HepG2 (cell line): ENCODE results near the gene MYH9. TPM values are rescaled to one million over a fixed set of nuclear protein-coding genes. Genes with fewer than 3 reads are reported as not detected.

Source experiments
- ARID4A ChIP-seq: sonication (generic); formaldehyde crosslinking; IDR thresholded peaks from 2 replicates; pipeline ENCODE4 v1.5.0; 2020; ENCODE audit warnings: mild to moderate bottlenecking, missing genetic modification reagents, borderline replicate concordance
- CSRNP1 ChIP-seq: sonication (generic); formaldehyde crosslinking; IDR thresholded peaks from 2 replicates; pipeline ENCODE4 v1.8.1; 2023; ENCODE audit warnings: mild to moderate bottlenecking, missing genetic modification reagents
- DRAP1 ChIP-seq: IDR thresholded peaks from 2 replicates; pipeline ENCODE4 v1.6.1; 2016; ENCODE audit warnings: missing genetic modification reagents, missing compliant biosample characterization
- FOSL2 ChIP-seq: sonication (generic); formaldehyde crosslinking; IDR thresholded peaks from 2 replicates; pipeline ENCODE4 v1.4.0; 2020; ENCODE audit warnings: missing genetic modification reagents
- FOXM1 ChIP-seq: sonication (generic); formaldehyde crosslinking; IDR thresholded peaks from 2 replicates; pipeline ENCODE4 v1.5.0; 2020; ENCODE audit warnings: missing genetic modification reagents
- GATAD2A ChIP-seq: IDR thresholded peaks from 2 replicates; pipeline ENCODE4 v1.6.1; 2016
- IKZF5 ChIP-seq: IDR thresholded peaks from 2 replicates; pipeline ENCODE4 v1.6.1; 2018; ENCODE audit warnings: missing genetic modification reagents, mild to moderate bottlenecking, missing compliant biosample characterization
- MED8 ChIP-seq: sonication (generic); formaldehyde crosslinking; IDR thresholded peaks from 2 replicates; pipeline ENCODE4 v1.8.1; 2023; ENCODE audit warnings: mild to moderate bottlenecking, missing genetic modification reagents; ENCODE audit not compliant: insufficient replicate concordance
- MXD1 ChIP-seq: sonication (generic); formaldehyde crosslinking; IDR thresholded peaks from 2 replicates; pipeline ENCODE4 v1.4.0; 2020; ENCODE audit warnings: mild to moderate bottlenecking, missing genetic modification reagents
- POGZ ChIP-seq: sonication (generic); formaldehyde crosslinking; IDR thresholded peaks from 2 replicates; pipeline ENCODE4 v1.4.0; 2020; ENCODE audit warnings: mild to moderate bottlenecking, missing genetic modification reagents
- POLR2AphosphoS5 ChIP-seq: IDR thresholded peaks from 2 replicates; pipeline ENCODE4 v1.6.1; 2012; ENCODE audit warnings: low read depth, low read length
- RXRA ChIP-seq: sonication (generic); formaldehyde crosslinking; IDR thresholded peaks from 2 replicates; pipeline ENCODE4 v1.5.1; 2020; ENCODE audit warnings: missing genetic modification reagents
- STAG1 ChIP-seq: sonication (generic); formaldehyde crosslinking; IDR thresholded peaks from 2 replicates; pipeline ENCODE4 v1.4.0; 2020; ENCODE audit warnings: missing genetic modification reagents
- YEATS4 ChIP-seq: sonication (generic); formaldehyde crosslinking; IDR thresholded peaks from 2 replicates; pipeline ENCODE4 v1.4.0; 2020; ENCODE audit warnings: missing genetic modification reagents, borderline replicate concordance
- ZBTB26 ChIP-seq: IDR thresholded peaks from 2 replicates; pipeline ENCODE4 v1.6.1; 2016; ENCODE audit warnings: missing compliant biosample characterization, missing genetic modification reagents, borderline replicate concordance
- ZKSCAN8 ChIP-seq: IDR thresholded peaks from 2 replicates; pipeline ENCODE4 v1.6.1; 2016; ENCODE audit warnings: borderline replicate concordance, missing genetic modification reagents, missing compliant biosample characterization
- ZNF331 ChIP-seq: sonication (generic); formaldehyde crosslinking; IDR thresholded peaks from 2 replicates; pipeline ENCODE4 v1.4.0; 2020; ENCODE audit warnings: missing genetic modification reagents
- ZSCAN29 ChIP-seq: sonication (generic); formaldehyde crosslinking; conservative IDR thresholded peaks from 2 replicates; pipeline ENCODE4 v1.4.0; 2020; ENCODE audit warnings: mild to moderate bottlenecking, missing genetic modification reagents
- polyA plus RNA-seq, 8 experiments: library from polyadenylated mRNA; depleted of rRNA in 3 of 8; stranded (reverse) in 7 of 8; unstranded in 1 of 8; fragments of >200 nt; fragmentation: Illumina TruSeq in 4 of 8; extraction: Trizol in 4 of 8; gene quantifications; 2 replicates each; pipeline versions ENCODE4 v1.2.1 to v1.2.3, GENCODE V29; 2011 to 2016; ENCODE audit warnings: low read depth in 4 of 8, missing spikeins in 1 of 8, mixed read lengths in 1 of 8; ENCODE audit not compliant: insufficient read depth in 1 of 8
- total RNA-seq, 5 experiments: library from RNA; depleted of rRNA; stranded (reverse); fragments of >200 nt; fragmentation: Illumina TruSeq; extraction: Trizol; gene quantifications; 2 replicates each; pipeline ENCODE4 v1.2.3, GENCODE V29; 2016; ENCODE audit warnings: low read depth in 1 of 5

MYH9 gene
- total and polyA plus RNA-seq, 2 of the 13 experiments (the other 11 are each of a cell fraction or from before 2014, with no cell fraction given) = 50.7 to 98.5 TPM

GRCh38 chr22:36239401-36240171, 148.2 kb downstream of the MYH9 start, which contains the start of gene APOL2 (continued):
- TF ChIP-seq IKZF5 = 0 out of 2 replicates have a peak, but pooled peaks have one; percentile 48
- peak; percentile 82 for TF ChIP-seq FOSL2 (CRISPR knock-in tag)
- TF ChIP-seq DRAP1 (CRISPR knock-in tag) = peak; percentile 97
- TF ChIP-seq STAG1 (CRISPR knock-in tag) = peak; percentile 53
- peak; percentile 82 for TF ChIP-seq ZNF331 (CRISPR knock-in tag)
- TF ChIP-seq MXD1 (CRISPR knock-in tag) = peak; percentile 62
- peak; percentile 82 for TF ChIP-seq GATAD2A (CRISPR knock-in tag)
- peak; percentile 70 for TF ChIP-seq MED8 (CRISPR knock-in tag)
- TF ChIP-seq ZBTB26 (CRISPR knock-in tag) = peak; percentile 52; the same call in 1 of the 2 replicates
- TF ChIP-seq RXRA = peak; percentile 51; the same call in 1 of the 2 replicates
- no peak for TF ChIP-seq FOXM1 (CRISPR knock-in tag)
- TF ChIP-seq ARID4A (CRISPR knock-in tag) = peak; percentile 92
- TF ChIP-seq POLR2AphosphoS5 = peak; percentile 87
- peak; percentile 53; the same call in 1 of the 2 replicates for TF ChIP-seq POGZ (CRISPR knock-in tag)
- peak; percentile 36; the same call in 1 of the 2 replicates for TF ChIP-seq ZSCAN29 (CRISPR knock-in tag)
- peak; percentile 53; the same call in 1 of the 2 replicates for TF ChIP-seq CSRNP1 (CRISPR knock-in tag)
- TF ChIP-seq YEATS4 (CRISPR knock-in tag) = 0 out of 2 replicates have a peak, but pooled peaks have one; percentile 24
- TF ChIP-seq ZKSCAN8 (CRISPR knock-in tag) = peak; percentile 45; the same call in 1 of the 2 replicates
